Trophoblast cell (in vitro differentiated cells and primary cell): ENCODE measurements around the gene GPC3.

ENCODE experiments used
- DNase-seq, 2 donors: peaks; one replicate each; pipeline ENCODE4 v3.0.0-alpha.2; 2016
- H2AFZ ChIP-seq: 2 replicates; pipeline ENCODE4 v1.6.1; 2013; ENCODE audit warnings: low read length, moderate library complexity, mild to moderate bottlenecking; ENCODE audit not compliant: insufficient read depth, poor library complexity
- H2AK5ac ChIP-seq: 2 replicates; pipeline ENCODE4 v1.6.1; 2013; ENCODE audit warnings: mild to moderate bottlenecking, low read length
- H2BK120ac ChIP-seq: 2 replicates; pipeline ENCODE4 v1.6.1; 2013; ENCODE audit warnings: low read length, mild to moderate bottlenecking, moderate library complexity; ENCODE audit not compliant: insufficient read depth, poor library complexity
- H2BK12ac ChIP-seq: 2 replicates; pipeline ENCODE4 v1.6.1; 2013; ENCODE audit warnings: mild to moderate bottlenecking, low read length, moderate library complexity
- H2BK5ac ChIP-seq: 2 replicates; pipeline ENCODE4 v1.6.1; 2013; ENCODE audit warnings: low read length, low read depth, moderate library complexity, mild to moderate bottlenecking; ENCODE audit not compliant: poor library complexity
- H3K14ac ChIP-seq: 2 replicates; pipeline ENCODE4 v1.6.1; 2013; ENCODE audit warnings: mild to moderate bottlenecking, low read length
- H3K18ac ChIP-seq: 2 replicates; pipeline ENCODE4 v1.6.1; 2013; ENCODE audit warnings: mild to moderate bottlenecking, low read length
- H3K23ac ChIP-seq: 2 replicates; pipeline ENCODE4 v1.6.1; 2013; ENCODE audit warnings: low read length
- H3K27ac ChIP-seq: 2 replicates; pipeline ENCODE4 v1.5.1; 2013; ENCODE audit warnings: low read depth, mild to moderate bottlenecking, inconsistent platforms, low read length, moderate library complexity
- H3K27me3 ChIP-seq: 2 replicates; pipeline ENCODE4 v1.6.1; 2013; ENCODE audit warnings: inconsistent platforms, mild to moderate bottlenecking, low read length, moderate library complexity; ENCODE audit not compliant: insufficient read depth
- H3K36me3 ChIP-seq, 2 experiments: 1 replicate in 1 of 2; 2 replicates in 1 of 2; pipeline ENCODE4 v1.6.1; 2013; ENCODE audit warnings: low read length in 2 of 2, mild to moderate bottlenecking in 2 of 2, moderate library complexity in 1 of 2; ENCODE audit not compliant: insufficient read depth in 2 of 2, control insufficient read depth in 1 of 2
- H3K4ac ChIP-seq: 2 replicates; pipeline ENCODE4 v1.6.1; 2013; ENCODE audit warnings: low read depth, mild to moderate bottlenecking, low read length, moderate library complexity
- H3K4me1 ChIP-seq, 2 experiments: 1 replicate in 1 of 2; 2 replicates in 1 of 2; pipeline ENCODE4 v1.6.1; 2013; ENCODE audit warnings: low read length in 2 of 2, mild to moderate bottlenecking in 2 of 2, moderate library complexity in 1 of 2; ENCODE audit not compliant: insufficient read depth in 2 of 2, control insufficient read depth in 1 of 2
- H3K4me2 ChIP-seq: 2 replicates; pipeline ENCODE4 v1.6.1; 2013; ENCODE audit warnings: inconsistent platforms, mild to moderate bottlenecking, low read length, moderate library complexity
- H3K4me3 ChIP-seq: 2 replicates; pipeline ENCODE4 v1.5.1; 2013; ENCODE audit warnings: mild to moderate bottlenecking, low read depth, low read length, inconsistent platforms
- H3K79me1 ChIP-seq: one replicate; pipeline ENCODE4 v1.6.1; 2013; ENCODE audit warnings: low read length
- H3K79me2 ChIP-seq: 2 replicates; pipeline ENCODE4 v1.6.1; 2013; ENCODE audit warnings: low read length, mild to moderate bottlenecking; ENCODE audit not compliant: control insufficient read depth, insufficient read depth, poor library complexity
- H3K9ac ChIP-seq: 2 replicates; pipeline ENCODE4 v1.6.1; 2013; ENCODE audit warnings: mild to moderate bottlenecking, low read length
- H3K9me3 ChIP-seq: 2 replicates; pipeline ENCODE4 v1.6.1; 2013; ENCODE audit warnings: low read depth, mild to moderate bottlenecking, control low read depth, inconsistent platforms, low read length; ENCODE audit not compliant: insufficient read depth
- H4K12ac ChIP-seq: 2 replicates; pipeline ENCODE4 v1.6.1; 2013; ENCODE audit warnings: low read depth, mild to moderate bottlenecking, low read length, moderate library complexity
- H4K8ac ChIP-seq: 2 replicates; pipeline ENCODE4 v1.6.1; 2013; ENCODE audit warnings: low read depth, mild to moderate bottlenecking, low read length, moderate library complexity
- H4K91ac ChIP-seq: one replicate; pipeline ENCODE4 v1.6.1; 2013; ENCODE audit warnings: low read depth, mild to moderate bottlenecking, low read length, moderate library complexity
- WGBS: extraction: QIAGEN DNeasy Blood & Tissue Kit; methylation state at CpG from one replicate; pipeline ENCODE4 v1.1.7; 2013; ENCODE audit warnings: missing lambda C conversion rate; ENCODE audit not compliant: insufficient read length, insufficient coverage; ENCODE audit errors: extremely low coverage; 5-methylcytosine and 5-hydroxymethylcytosine counted together

Gene GPC3

DNA sequence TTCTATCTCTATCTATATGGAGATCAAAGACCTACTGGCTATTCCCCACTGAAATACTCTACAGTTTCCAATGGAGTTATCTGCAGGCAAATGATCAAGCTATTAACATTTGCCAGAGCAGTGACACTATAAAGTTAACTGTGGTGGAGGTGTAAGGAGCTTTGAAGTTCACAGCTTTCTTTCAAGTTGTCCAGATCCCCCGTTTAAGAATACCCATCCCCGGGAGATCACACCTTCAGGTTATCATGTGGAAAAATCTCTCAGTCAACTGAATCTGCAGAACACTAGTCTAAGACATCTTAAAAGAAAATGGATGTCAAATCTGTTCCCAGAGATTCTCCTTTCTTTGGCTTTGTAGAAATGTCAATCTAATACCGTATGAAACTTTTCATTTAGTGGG, 80.1 kb downstream of the GPC3 start:
- no peak overlapping the region for H3K23ac ChIP-seq
- no peak overlapping the region for H4K8ac ChIP-seq
- no peak overlapping the region for H3K27ac ChIP-seq
- H2BK5ac ChIP-seq = no peak overlapping the region
- H3K4me1 ChIP-seq = peaks cover 0 to 2% of the 10 kb centered on the region in 2 experiments
- no peak overlapping the region for H2BK12ac ChIP-seq
- no peak overlapping the region for H2AK5ac ChIP-seq
- no peaks in the 10 kb centered on the region for H3K36me3 ChIP-seq
- no peak overlapping the region for H2AFZ ChIP-seq
- no peak overlapping the region for H4K12ac ChIP-seq
- H3K4ac ChIP-seq = no peak overlapping the region
- H3K79me1 ChIP-seq = peaks cover 2% of the 10 kb centered on the region
- WGBS = no CpG with 5 or more reads among the region's 3 CpGs
- H4K91ac ChIP-seq = no peak overlapping the region
- H3K79me2 ChIP-seq = no peaks in the 10 kb centered on the region
- no peak overlapping the region for H3K4me2 ChIP-seq
- no peaks in the 10 kb centered on the region for H3K27me3 ChIP-seq
- H3K9ac ChIP-seq = no peak overlapping the region
- no peak for DNase-seq
- no peak overlapping the region for H3K4me3 ChIP-seq
- H2BK120ac ChIP-seq = no peak overlapping the region
- no peaks in the 10 kb centered on the region for H3K9me3 ChIP-seq
- H3K14ac ChIP-seq = no peak overlapping the region
- H3K18ac ChIP-seq = no peak overlapping the region

DNA sequence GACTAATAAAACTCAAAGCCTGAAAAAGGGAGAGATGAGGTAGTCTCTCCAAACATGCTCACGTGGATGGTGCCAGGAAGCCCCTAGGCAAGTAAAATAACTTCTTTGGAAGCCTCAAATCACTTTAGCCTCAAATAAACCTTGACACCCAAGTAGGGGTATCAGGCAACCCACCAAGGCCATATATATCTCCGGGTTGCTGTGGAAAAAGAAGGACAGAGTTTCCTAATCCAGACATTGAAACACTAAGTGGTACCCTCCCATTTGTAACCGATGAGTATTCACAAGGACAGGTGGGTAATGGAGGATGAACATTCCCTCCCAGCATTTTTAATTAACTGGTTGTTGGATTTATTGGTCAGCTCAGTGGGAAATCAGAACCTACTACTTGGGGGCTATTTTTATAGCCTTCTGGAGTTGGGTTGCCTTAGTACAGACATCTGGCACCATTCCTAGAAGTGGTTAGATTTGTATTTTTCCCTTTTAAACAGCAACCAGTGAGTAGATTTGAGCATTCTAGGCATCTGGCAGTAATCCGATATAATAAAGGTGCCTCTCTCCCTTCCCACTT, 87.7 kb downstream of the GPC3 start:
- Histone ChIP-seq H3K14ac (no peak overlapping the region), H2BK12ac (no peak overlapping the region), H2AFZ (no peak overlapping the region), H2AK5ac (no peak overlapping the region), H4K91ac (no peak overlapping the region), H2BK120ac (no peak overlapping the region), H3K23ac (no peak overlapping the region), H3K18ac (no peak overlapping the region), H3K4ac (no peak overlapping the region), H3K79me2 (no peaks in the 10 kb centered on the region), H3K4me3 (no peak overlapping the region), H3K27ac (no peak overlapping the region), H4K8ac (no peak overlapping the region), H3K79me1 (no peaks in the 10 kb centered on the region), H3K9me3 (no peaks in the 10 kb centered on the region), H3K4me2 (no peak overlapping the region), H3K9ac (no peak overlapping the region), H3K4me1 (no peaks in the 10 kb centered on the region), H2BK5ac (no peak overlapping the region), H3K27me3 (no peaks in the 10 kb centered on the region), H4K12ac (no peak overlapping the region), H3K36me3 (no peaks in the 10 kb centered on the region)
- DNase-seq = no peak
- WGBS = no CpG with 5 or more reads among the region's 4 CpGs

DNA sequence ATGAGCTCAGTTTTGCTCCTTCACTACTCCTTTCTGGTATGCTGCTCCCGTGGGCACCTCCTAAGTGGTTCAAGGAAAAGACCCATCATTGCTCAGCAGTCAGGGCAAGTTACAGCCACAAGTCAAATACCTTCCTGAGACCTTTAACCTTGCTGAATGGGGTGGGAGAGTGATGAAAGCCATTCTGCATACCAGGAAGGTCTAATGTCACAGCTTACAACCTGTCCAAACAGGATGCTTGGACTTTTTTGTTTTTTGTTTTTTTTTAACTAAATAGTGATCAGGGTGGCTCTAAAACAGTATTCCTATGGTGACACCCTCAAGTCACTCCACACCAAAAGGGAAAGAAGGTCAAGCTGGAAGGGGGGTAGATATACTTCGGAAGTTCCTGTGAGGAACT, 93.1 kb downstream of the GPC3 start:
- H2AK5ac ChIP-seq = no peak overlapping the region
- H3K18ac ChIP-seq = no peak overlapping the region
- no peaks in the 10 kb centered on the region for H3K9me3 ChIP-seq
- no peak overlapping the region for H4K91ac ChIP-seq
- no peak overlapping the region for H3K27ac ChIP-seq
- H3K14ac ChIP-seq = no peak overlapping the region
- H2BK12ac ChIP-seq = no peak overlapping the region
- H3K36me3 ChIP-seq = no peaks in the 10 kb centered on the region
- no CpG with 5 or more reads among the region's 2 CpGs for WGBS
- no peak overlapping the region for H3K23ac ChIP-seq
- H3K79me1 ChIP-seq = no peaks in the 10 kb centered on the region
- no peaks in the 10 kb centered on the region for H3K79me2 ChIP-seq
- H2AFZ ChIP-seq = no peak overlapping the region
- H3K4me3 ChIP-seq = no peak overlapping the region
- H2BK120ac ChIP-seq = no peak overlapping the region
- H4K12ac ChIP-seq = no peak overlapping the region
- H3K4ac ChIP-seq = no peak overlapping the region
- no peaks in the 10 kb centered on the region for H3K27me3 ChIP-seq
- no peak overlapping the region for H3K4me2 ChIP-seq
- H2BK5ac ChIP-seq = no peak overlapping the region
- peak; percentile 4 to 44 for DNase-seq
- H3K9ac ChIP-seq = no peak overlapping the region
- H4K8ac ChIP-seq = no peak overlapping the region
- no peaks in the 10 kb centered on the region for H3K4me1 ChIP-seq

GRCh38 chrX:133888984-133889383, 96.4 kb downstream of the GPC3 start:
- Histone ChIP-seq H3K18ac (no peak overlapping the region), H4K91ac (no peak overlapping the region), H3K27me3 (no peaks in the 10 kb centered on the region), H3K9ac (no peak overlapping the region), H3K27ac (no peak overlapping the region), H4K8ac (no peak overlapping the region), H2BK12ac (no peak overlapping the region), H3K36me3 (no peaks in the 10 kb centered on the region), H3K23ac (no peak overlapping the region), H3K4me2 (no peak overlapping the region), H3K4ac (no peak overlapping the region), H3K9me3 (no peaks in the 10 kb centered on the region), H4K12ac (no peak overlapping the region), H3K79me1 (no peaks in the 10 kb centered on the region), H3K14ac (no peak overlapping the region), H2BK120ac (no peak overlapping the region), H2AFZ (no peak overlapping the region), H3K79me2 (no peaks in the 10 kb centered on the region), H2AK5ac (no peak overlapping the region), H3K4me1 (no peaks in the 10 kb centered on the region), H3K4me3 (no peak overlapping the region), H2BK5ac (no peak overlapping the region)
- no CpG with 5 or more reads among the region's 1 CpG for WGBS
- no peak for DNase-seq
